Ectodermal cell (in vitro differentiated cells): ENCODE measurements around the gene OOSP1.

ENCODE experiments used
- H3K27ac ChIP-seq: 2 replicates; pipeline ENCODE4 v1.7.0; 2013; ENCODE audit warnings: mild to moderate bottlenecking, low read depth, low read length; ENCODE audit not compliant: insufficient read depth, poor library complexity, severe bottlenecking
- H3K27me3 ChIP-seq: 2 replicates; pipeline ENCODE4 v1.7.0; 2013; ENCODE audit warnings: mild to moderate bottlenecking, low read length; ENCODE audit not compliant: insufficient read depth, control insufficient read depth, poor library complexity, severe bottlenecking
- H3K36me3 ChIP-seq: one replicate; pipeline ENCODE4 v1.7.0; 2013; ENCODE audit warnings: low read length; ENCODE audit not compliant: control insufficient read depth, insufficient read depth
- H3K4me1 ChIP-seq: one replicate; pipeline ENCODE4 v1.7.0; 2013; ENCODE audit warnings: low read length; ENCODE audit not compliant: control insufficient read depth, insufficient read depth
- H3K4me3 ChIP-seq: 2 replicates; pipeline ENCODE4 v1.7.0; 2013; ENCODE audit warnings: low read depth, low read length, control low read depth; ENCODE audit not compliant: insufficient read depth
- H3K9me3 ChIP-seq: 2 replicates; pipeline ENCODE4 v1.7.0; 2013; ENCODE audit warnings: mild to moderate bottlenecking, low read length, moderate library complexity; ENCODE audit not compliant: control insufficient read depth
- WGBS, 2 experiments: methylation state at CpG; one replicate each; pipeline ENCODE4 v1.1.7; 2013; ENCODE audit warnings: missing lambda C conversion rate in 2 of 2; 5-methylcytosine and 5-hydroxymethylcytosine counted together

The OOSP1 gene

GRCh38 chr11:59957094-59957493, 18.9 kb downstream of the OOSP1 start:
- H3K4me1 ChIP-seq, result no peaks in the 10 kb centered on the region
- no peaks in the 10 kb centered on the region for H3K27me3 ChIP-seq
- H3K4me3 ChIP-seq, result no peak overlapping the region
- H3K9me3 ChIP-seq, result no peaks in the 10 kb centered on the region
- WGBS, 2 experiments, result 91 to 97% methylated on average over 4 of the region's 4 CpGs
- H3K27ac ChIP-seq, result no peak overlapping the region
- H3K36me3 ChIP-seq, result no peaks in the 10 kb centered on the region

GRCh38 chr11:59960502-59961381, 22.5 kb downstream of the OOSP1 start:
- H3K27ac ChIP-seq, result no peak overlapping the region
- no peaks in the 10 kb centered on the region for H3K36me3 ChIP-seq
- no peaks in the 10 kb centered on the region for H3K27me3 ChIP-seq
- H3K4me3 ChIP-seq, result no peak overlapping the region
- H3K9me3 ChIP-seq, result no peaks in the 10 kb centered on the region
- WGBS, 2 experiments, result 96% methylated on average over 5 to 8 of the region's 9 CpGs
- no peaks in the 10 kb centered on the region for H3K4me1 ChIP-seq

GRCh38 chr11:59962107-59962482, 23.9 kb downstream of the OOSP1 start:
- Histone ChIP-seq H3K36me3 (no peaks in the 10 kb centered on the region), H3K9me3 (no peaks in the 10 kb centered on the region), H3K4me3 (no peak overlapping the region), H3K4me1 (no peaks in the 10 kb centered on the region), H3K27me3 (no peaks in the 10 kb centered on the region), H3K27ac (no peak overlapping the region)
- 94 to 100% methylated on average over 2 of the region's 2 CpGs for WGBS, 2 experiments

GRCh38 chr11:59963733-59964132, 25.5 kb downstream of the OOSP1 start, which contains the start of gene OOSP4A:
Gene OOSP4A, plus strand, starts transcription at chr11:59964033. Its CDS starts 0 bp downstream, at chr11:59964033.
- no peaks in the 10 kb centered on the region for H3K4me1 ChIP-seq
- 92 to 93% methylated on average over 3 of the region's 3 CpGs for WGBS, 2 experiments
- no peaks in the 10 kb centered on the region for H3K9me3 ChIP-seq
- H3K4me3 ChIP-seq, result no peak within 1 kb of the TSS
- H3K36me3 ChIP-seq, result no peaks in the 10 kb centered on the region
- H3K27me3 ChIP-seq, result no peaks in the 10 kb centered on the region
- H3K27ac ChIP-seq, result no peak within 1 kb of the TSS

- 94 to 98% methylated on average over 6 to 7 of the region's 7 CpGs for WGBS, 2 experiments
- no peak overlapping the region for H3K4me3 ChIP-seq
- H3K27me3 ChIP-seq, result no peaks in the 10 kb centered on the region
- no peaks in the 10 kb centered on the region for H3K9me3 ChIP-seq
- H3K36me3 ChIP-seq, result no peaks in the 10 kb centered on the region
- H3K4me1 ChIP-seq, result no peaks in the 10 kb centered on the region
- H3K27ac ChIP-seq, result no peak overlapping the region
Measured at GRCh38 chr11:59965424-59965823, 27.2 kb downstream of the OOSP1 start.

GRCh38 chr11:59966201-59966600, 28.0 kb downstream of the OOSP1 start:
- H3K4me1 ChIP-seq, result no peaks in the 10 kb centered on the region
- WGBS, 2 experiments, result 93% methylated on average over 3 of the region's 3 CpGs
- no peak overlapping the region for H3K4me3 ChIP-seq
- no peaks in the 10 kb centered on the region for H3K9me3 ChIP-seq
- no peaks in the 10 kb centered on the region for H3K36me3 ChIP-seq
- no peak overlapping the region for H3K27ac ChIP-seq
- no peaks in the 10 kb centered on the region for H3K27me3 ChIP-seq

GRCh38 chr11:59967677-59968394, 29.6 kb downstream of the OOSP1 start:
- H3K9me3 ChIP-seq, result no peaks in the 10 kb centered on the region
- no peaks in the 10 kb centered on the region for H3K36me3 ChIP-seq
- no peak overlapping the region for H3K27ac ChIP-seq
- no peaks in the 10 kb centered on the region for H3K4me1 ChIP-seq
- H3K27me3 ChIP-seq, result no peaks in the 10 kb centered on the region
- WGBS, 2 experiments, result 91 to 94% methylated on average over 2 to 3 of the region's 3 CpGs
- H3K4me3 ChIP-seq, result no peak overlapping the region

GRCh38 chr11:59968395-59968783, 30.2 kb downstream of the OOSP1 start:
- H3K9me3 ChIP-seq, result no peaks in the 10 kb centered on the region
- H3K27me3 ChIP-seq, result no peaks in the 10 kb centered on the region
- H3K4me3 ChIP-seq, result no peak overlapping the region
- H3K27ac ChIP-seq, result no peak overlapping the region
- no peaks in the 10 kb centered on the region for H3K36me3 ChIP-seq
- WGBS, 2 experiments, result 96 to 100% methylated on average over 1 of the region's 1 CpG
- H3K4me1 ChIP-seq, result no peaks in the 10 kb centered on the region

- no peaks in the 10 kb centered on the region for H3K9me3 ChIP-seq
- no peaks in the 10 kb centered on the region for H3K36me3 ChIP-seq
- 62 to 66% methylated on average over 5 of the region's 5 CpGs for WGBS, 2 experiments
- no peaks in the 10 kb centered on the region for H3K4me1 ChIP-seq
- no peaks in the 10 kb centered on the region for H3K27me3 ChIP-seq
- H3K27ac ChIP-seq, result no peak overlapping the region
- H3K4me3 ChIP-seq, result no peak overlapping the region
Measured at GRCh38 chr11:59973097-59973496, 34.9 kb downstream of the OOSP1 start.

GRCh38 chr11:59981106-59981770, 43.0 kb downstream of the OOSP1 start:
- 90 to 98% methylated on average over 4 of the region's 4 CpGs for WGBS, 2 experiments
- Histone ChIP-seq H3K4me1 (no peaks in the 10 kb centered on the region), H3K4me3 (no peak overlapping the region), H3K27me3 (no peaks in the 10 kb centered on the region), H3K27ac (no peak overlapping the region), H3K9me3 (no peaks in the 10 kb centered on the region), H3K36me3 (no peaks in the 10 kb centered on the region)
